ENCODE data around the gene ODAD3. TPM values are rescaled to one million over a fixed set of nuclear protein-coding genes. Genes with fewer than 3 reads are reported as not detected.

ODAD3 gene
- total RNA-seq, 2 experiments from 2014 or later, result not detected

GRCh38 chr19:11400798-11401197 is 34.1 kb downstream of the ODAD3 start:
- Histone ChIP-seq H3K4me3 (ENCODE audit: low read length) (no peak overlapping the region), H3K27ac (ENCODE audit: low read depth in 1 of 2, low read length in 2 of 2) (no peak overlapping the region), H3K4me1 (ENCODE audit: insufficient read depth, low read length) (no peaks in the 10 kb centered on the region), H3K27me3 (ENCODE audit: control insufficient read depth in 1 of 2, insufficient read depth in 2 of 2, low read length in 2 of 2) (no peaks in the 10 kb centered on the region), H3K36me3 (ENCODE audit: insufficient read depth, low read length) (no peaks in the 10 kb centered on the region), H3K9me3 (ENCODE audit: control insufficient read depth in 1 of 2, insufficient read depth in 1 of 2, low read length in 2 of 2) (no peaks in the 10 kb centered on the region)
- peaks cover 15% of the 10 kb centered on the region for H3K27me3 Mint-ChIP-seq
- no peak for TF ChIP-seq CTCF (IDR thresholded peaks at IDR 0.05)
- H3K9me3 Mint-ChIP-seq, result no peaks in the 10 kb centered on the region
- no peaks in the 10 kb centered on the region for H3K36me3 Mint-ChIP-seq (ENCODE audit: low read depth)
- DNase-seq, result no peak
- no peak overlapping the region for H3K27ac Mint-ChIP-seq
- H3K4me3 Mint-ChIP-seq, result no peak overlapping the region
- POLR2A ChIA-PET, result interaction anchor here (0.5 to 0.9 kb wide), 2 partner anchors 20 to 99 kb away, joined by 3 to 4 read pairs; no protein-coding TSS in a partner anchor
- no peaks in the 10 kb centered on the region for H3K4me1 Mint-ChIP-seq (ENCODE audit: low read depth)
- CTCF ChIA-PET, result no interaction called here
- intact Hi-C loops (cut with DNase I, micrococcal nuclease), result no loop called here
- no peak for ATAC-seq (ENCODE audit: poor library complexity)

- intact Hi-C loops (cut with DNase I, micrococcal nuclease), result no loop called here
- H3K4me1 ChIP-seq (ENCODE audit: insufficient read depth, low read length), result no peaks in the 10 kb centered on the region
- no peak for ATAC-seq (ENCODE audit: poor library complexity)
- Mint-ChIP-seq H3K27me3 (peaks cover 14% of the 10 kb centered on the region), H3K9me3 (no peaks in the 10 kb centered on the region), H3K27ac (no peak overlapping the region), H3K36me3 (ENCODE audit: low read depth) (no peaks in the 10 kb centered on the region), H3K4me1 (ENCODE audit: low read depth) (no peaks in the 10 kb centered on the region), H3K4me3 (no peak overlapping the region)
- no peak for DNase-seq
- no peak for TF ChIP-seq CTCF (IDR thresholded peaks at IDR 0.05)
- no peaks in the 10 kb centered on the region for H3K36me3 ChIP-seq (ENCODE audit: insufficient read depth, low read length)
- H3K4me3 ChIP-seq (ENCODE audit: low read length), result no peak overlapping the region
- no peaks in the 10 kb centered on the region for H3K9me3 ChIP-seq (ENCODE audit: control insufficient read depth in 1 of 2, insufficient read depth in 1 of 2, low read length in 2 of 2)
- H3K27me3 ChIP-seq (ENCODE audit: control insufficient read depth in 1 of 2, insufficient read depth in 2 of 2, low read length in 2 of 2), result no peaks in the 10 kb centered on the region
- CTCF ChIA-PET, result no interaction called here
- POLR2A ChIA-PET, result no interaction called here
- H3K27ac ChIP-seq (ENCODE audit: low read depth in 1 of 2, low read length in 2 of 2), result no peak overlapping the region
These were observed 35.3 kb downstream of the ODAD3 start for GRCh38 chr19:11399667-11400066.

GRCh38 chr19:11397089-11397610 is 37.8 kb downstream of the ODAD3 start:
- H3K27ac Mint-ChIP-seq, result no peak overlapping the region
- ATAC-seq (ENCODE audit: poor library complexity) (no peak), DNase-seq (no peak)
- no peaks in the 10 kb centered on the region for H3K4me1 Mint-ChIP-seq (ENCODE audit: low read depth)
- no peaks in the 10 kb centered on the region for H3K27me3 ChIP-seq (ENCODE audit: control insufficient read depth in 1 of 2, insufficient read depth in 2 of 2, low read length in 2 of 2)
- no peaks in the 10 kb centered on the region for H3K9me3 ChIP-seq (ENCODE audit: control insufficient read depth in 1 of 2, insufficient read depth in 1 of 2, low read length in 2 of 2)
- H3K9me3 Mint-ChIP-seq, result no peaks in the 10 kb centered on the region
- H3K36me3 Mint-ChIP-seq (ENCODE audit: low read depth), result no peaks in the 10 kb centered on the region
- no peak overlapping the region for H3K4me3 ChIP-seq (ENCODE audit: low read length)
- H3K27me3 Mint-ChIP-seq, result peaks cover 18% of the 10 kb centered on the region
- H3K4me1 ChIP-seq (ENCODE audit: insufficient read depth, low read length), result no peaks in the 10 kb centered on the region
- POLR2A ChIA-PET, result no interaction called here
- H3K27ac ChIP-seq (ENCODE audit: low read depth in 1 of 2, low read length in 2 of 2), result no peak overlapping the region
- no peaks in the 10 kb centered on the region for H3K36me3 ChIP-seq (ENCODE audit: insufficient read depth, low read length)
- no peak overlapping the region for H3K4me3 Mint-ChIP-seq
- CTCF ChIA-PET, result interaction anchor here (1.3 kb wide), 1 partner anchor 16 kb away, joined by 4 read pairs; no protein-coding TSS in a partner anchor
- no peak for TF ChIP-seq CTCF (IDR thresholded peaks at IDR 0.05)
- intact Hi-C loops (cut with DNase I, micrococcal nuclease), result no loop called here
